GM21528 (cell line): Measurements from ENCODE around the gene ZAP70.

Source experiments
- ATAC-seq: cut with Tn5 transposase; IDR thresholded peaks from one replicate; pipeline ENCODE4 v1.9.1; 2021; ENCODE audit warnings: mild to moderate bottlenecking, moderate library complexity; ENCODE audit not compliant: unreplicated experiment, low FRiP score

Gene ZAP70

GRCh38 chr2:97732436-97733340 lies 19.3 kb downstream of the ZAP70 start:
- no peak for ATAC-seq

GRCh38 chr2:97733341-97734035 lies 20.1 kb downstream of the ZAP70 start:
- no peak for ATAC-seq

GRCh38 chr2:97734061-97735051 lies 21.0 kb downstream of the ZAP70 start:
- ATAC-seq: no peak

GRCh38 chr2:97735161-97735561 lies 21.8 kb downstream of the ZAP70 start:
- no peak for ATAC-seq

GRCh38 chr2:97736185-97736584 lies 22.8 kb downstream of the ZAP70 start:
- ATAC-seq: no peak

- no peak for ATAC-seq
Observed at GRCh38 chr2:97736608-97737330, 23.4 kb downstream of the ZAP70 start.

GRCh38 chr2:97737421-97738178 lies 24.2 kb downstream of the ZAP70 start:
- ATAC-seq: no peak

GRCh38 chr2:97738179-97739019 lies 25.0 kb downstream of the ZAP70 start:
- ATAC-seq: no peak

GRCh38 chr2:97739020-97739892 lies 25.9 kb downstream of the ZAP70 start:
- ATAC-seq: no peak

GRCh38 chr2:97739893-97740245 lies 26.5 kb downstream of the ZAP70 start:
- ATAC-seq: no peak

GRCh38 chr2:97740590-97741182 lies 27.3 kb downstream of the ZAP70 start:
- ATAC-seq: no peak

- no peak for ATAC-seq
Observed at GRCh38 chr2:97741251-97741650, 27.9 kb downstream of the ZAP70 start.

- no peak for ATAC-seq
Observed at GRCh38 chr2:97741686-97742085, 28.3 kb downstream of the ZAP70 start.

- ATAC-seq: no peak
Observed at GRCh38 chr2:97742381-97742847, 29.0 kb downstream of the ZAP70 start.

GRCh38 chr2:97743913-97744312 lies 30.5 kb downstream of the ZAP70 start:
- no peak for ATAC-seq

GRCh38 chr2:97745474-97746174 lies 32.2 kb downstream of the ZAP70 start:
- ATAC-seq: no peak
